Endothelial cell of umbilical vein (primary cell): ENCODE measurements around the gene WASHC2C. TPM values are rescaled to one million over a fixed set of nuclear protein-coding genes. Genes with fewer than 3 reads are reported as not detected.

ENCODE experiments used
- polyA plus RNA-seq, 4 experiments: library from polyadenylated mRNA; depleted of rRNA in 3 of 4; stranded (reverse) in 3 of 4; unstranded in 1 of 4; fragments of >200 nt; gene quantifications; 2 replicates each; pipeline versions ENCODE4 v1.2.1 to v1.2.3, GENCODE V29; 2011 to 2012; ENCODE audit warnings: missing spikeins in 1 of 4
- small RNA-seq: library from RNA; depleted of rRNA; stranded (forward); fragments of <200 nt; gene quantifications from one replicate; pipeline ENCODE3, GENCODE V24; 2012; ENCODE audit warnings: low replicate concordance, low read depth; ENCODE audit not compliant: insufficient read depth, insufficient read length
- total RNA-seq: library from RNA; stranded (reverse); gene quantifications from 2 replicates; pipeline ENCODE4 v1.2.3, GENCODE V29; 2021

Gene WASHC2C
- total and polyA plus RNA-seq, 2 donors (not counting 3 experiments of a cell fraction or from before 2014, with no cell fraction given), result 13.9 to 48.6 TPM

Small RNA genes within 50 kb of the gene (small RNA-seq; reads per million reads assigned to genes)
- not detected for gene AC012044.1

Other genes starting within 250 kb of the WASHC2C start
- 7.2 and 7.8 TPM in 2 replicates for gene ZFAND4, start 54.5 kb upstream of the WASHC2C start, total RNA-seq
- gene ZFAND4, start 54.5 kb upstream of the WASHC2C start, polyA plus RNA-seq, result 1.5 TPM in 2 replicates
- gene AGAP4, start 120.2 kb downstream of the WASHC2C start, total RNA-seq, result 16.2 and 18.2 TPM in 2 replicates
- gene AGAP4, start 120.2 kb downstream of the WASHC2C start, polyA plus RNA-seq, result 11.4 and 12.7 TPM in 2 replicates
- 77.2 and 78.1 TPM in 2 replicates for gene TIMM23, start 245.2 kb downstream of the WASHC2C start, total RNA-seq
- 76.4 and 94.6 TPM in 2 replicates for gene TIMM23, start 245.2 kb downstream of the WASHC2C start, polyA plus RNA-seq